HG03103 (cell line): ENCODE results near the gene NFX1.

Source experiments
- ATAC-seq: cut with Tn5 transposase; IDR thresholded peaks from one replicate; pipeline ENCODE4 v1.9.1; 2021; ENCODE audit warnings: low read depth; ENCODE audit not compliant: unreplicated experiment

Gene NFX1

DNA sequence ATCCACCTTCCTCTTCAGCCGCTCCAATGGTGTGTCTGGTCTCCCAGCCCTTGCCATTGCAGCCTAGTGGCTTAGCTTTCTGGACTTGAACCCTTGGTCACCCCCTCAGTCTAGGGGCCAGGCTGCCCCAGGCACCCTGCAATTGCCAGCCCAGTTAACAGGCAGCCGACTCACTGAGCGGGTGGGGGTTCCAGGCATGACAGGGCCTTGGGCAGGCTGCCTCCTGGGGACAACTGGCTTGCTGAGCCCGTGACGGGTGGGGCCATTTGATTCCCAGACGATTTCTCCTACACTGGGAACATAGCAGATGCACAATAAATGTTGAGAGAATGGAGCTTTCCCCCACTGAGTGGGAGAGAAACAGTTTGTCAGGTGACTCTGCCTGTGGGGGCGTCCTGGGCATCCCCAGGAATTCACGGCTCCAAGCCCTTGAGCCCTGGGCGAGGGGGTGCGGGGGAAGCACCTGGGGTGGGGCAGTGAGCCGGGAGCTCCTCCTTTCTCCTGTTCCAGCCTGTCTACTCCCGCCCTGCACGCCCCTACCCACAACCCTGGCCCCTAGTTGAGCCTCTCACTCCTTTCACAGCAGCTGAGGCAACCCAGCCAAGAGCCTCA, 124.7 kb downstream of the NFX1 start:
- ATAC-seq = no peak

GRCh38 chr9:33415501-33416038, 125.3 kb downstream of the NFX1 start:
- ATAC-seq = no peak

- ATAC-seq = no peak
Measured at GRCh38 chr9:33416996-33417395, 126.7 kb downstream of the NFX1 start.

DNA sequence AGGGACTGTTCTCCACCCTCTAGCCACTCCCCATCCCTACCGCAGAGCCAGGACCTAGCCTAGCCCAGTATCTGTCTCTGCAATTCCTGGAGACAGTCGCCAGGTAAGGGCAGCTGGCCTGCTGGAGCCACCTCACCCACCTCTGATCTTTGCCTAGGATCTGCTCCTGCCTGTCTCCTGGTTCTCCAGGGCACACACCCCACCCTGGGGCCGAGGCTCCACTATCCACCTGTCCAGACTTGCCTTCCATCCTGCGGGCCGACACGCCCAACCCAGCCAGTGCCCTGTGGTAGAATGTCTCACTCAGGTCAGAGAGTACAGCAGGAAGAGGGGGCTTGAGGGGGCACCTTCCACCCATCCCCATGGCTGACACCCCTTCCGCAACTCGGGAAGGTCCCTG, 127.8 kb downstream of the NFX1 start:
- no peak for ATAC-seq

DNA sequence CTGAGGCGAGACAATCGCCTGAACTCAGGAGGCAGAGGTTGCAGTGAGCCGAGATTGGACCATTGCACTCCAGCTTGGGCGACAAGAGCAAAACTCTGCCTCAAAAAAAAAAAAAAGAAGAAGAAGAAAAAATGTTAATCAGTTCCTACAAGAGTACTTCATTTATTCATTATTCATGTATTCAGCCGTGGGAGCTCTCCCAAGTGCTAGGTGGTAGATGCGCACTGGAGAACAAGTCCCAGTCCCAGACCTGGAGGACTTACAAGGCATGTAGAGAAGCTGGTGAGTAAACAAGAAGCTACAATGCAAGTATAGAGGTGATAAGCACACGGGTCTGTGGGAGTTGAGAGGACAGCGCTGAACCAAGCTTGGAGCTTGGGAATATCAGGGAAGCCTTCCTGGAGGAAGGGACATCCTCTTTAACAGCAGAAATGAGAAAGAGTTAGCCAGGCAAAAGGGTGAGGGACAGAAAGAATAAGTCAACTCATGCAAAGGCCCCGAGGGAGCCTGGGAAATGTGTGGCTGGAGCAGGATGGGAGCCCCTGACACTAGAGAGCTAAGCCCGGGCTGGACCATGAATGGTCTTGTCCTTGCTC, 129.5 kb downstream of the NFX1 start:
- no peak for ATAC-seq
